ENCODE measurements around the gene SPAG5.
A peak's percentile ranks its signal among the peaks of the same experiment; 100 is the strongest.
"Not testable (repeated sequence)": the region's sequence is repeated elsewhere in the genome, so short reads cannot be mapped to it uniquely, and the experiment has no call there.

SPAG5 gene

DNA sequence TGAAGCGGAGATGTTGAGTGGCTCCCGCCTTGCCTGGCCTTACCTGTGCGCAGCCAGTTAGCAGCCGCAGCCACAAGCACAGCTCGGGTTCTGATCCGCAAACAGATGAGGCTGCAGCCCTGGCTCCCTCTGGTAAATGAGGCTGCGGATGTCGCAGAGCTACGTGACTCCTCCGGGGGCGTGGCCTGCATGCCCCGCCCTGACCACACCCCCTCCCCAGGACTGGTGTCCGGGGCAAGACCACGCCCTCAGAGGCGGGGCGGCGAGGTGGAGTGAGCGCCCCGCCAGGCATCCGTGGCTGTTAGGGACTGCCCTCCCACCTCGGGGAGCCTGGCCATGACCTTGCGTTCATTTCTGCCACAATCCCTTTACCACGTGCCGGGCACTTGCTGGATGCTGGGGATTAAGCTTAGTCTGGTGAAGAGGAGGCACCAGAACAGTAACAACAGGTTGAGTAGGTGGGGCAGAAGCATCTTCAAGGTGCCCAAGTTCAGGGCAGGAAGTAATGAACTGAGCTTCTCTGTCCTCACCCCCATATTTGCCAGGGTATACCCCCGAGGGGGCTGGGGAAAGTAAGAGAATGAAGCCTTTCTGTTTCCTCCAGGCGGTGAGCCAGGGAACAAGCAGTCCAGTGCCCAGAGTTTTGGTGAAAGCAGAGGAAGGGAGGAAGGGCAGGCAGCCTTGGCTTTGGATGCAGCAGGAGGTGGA is 21.9 kb downstream of the SPAG5 start, which contains the start of gene ALDOC:
Gene ALDOC (minus strand): TSS at position 138 of the 708 bp plus-strand sequence. CDS start 1,363 bp downstream, outside the sequence.
- DNase-seq (ENCODE audit: low read depth), result peak; percentile 91
- H3K4me3 ChIP-seq (ENCODE audit: low read depth, low read length), result peak within 1 kb of the TSS; percentile 53
- TF ChIP-seq, protein P1, sequence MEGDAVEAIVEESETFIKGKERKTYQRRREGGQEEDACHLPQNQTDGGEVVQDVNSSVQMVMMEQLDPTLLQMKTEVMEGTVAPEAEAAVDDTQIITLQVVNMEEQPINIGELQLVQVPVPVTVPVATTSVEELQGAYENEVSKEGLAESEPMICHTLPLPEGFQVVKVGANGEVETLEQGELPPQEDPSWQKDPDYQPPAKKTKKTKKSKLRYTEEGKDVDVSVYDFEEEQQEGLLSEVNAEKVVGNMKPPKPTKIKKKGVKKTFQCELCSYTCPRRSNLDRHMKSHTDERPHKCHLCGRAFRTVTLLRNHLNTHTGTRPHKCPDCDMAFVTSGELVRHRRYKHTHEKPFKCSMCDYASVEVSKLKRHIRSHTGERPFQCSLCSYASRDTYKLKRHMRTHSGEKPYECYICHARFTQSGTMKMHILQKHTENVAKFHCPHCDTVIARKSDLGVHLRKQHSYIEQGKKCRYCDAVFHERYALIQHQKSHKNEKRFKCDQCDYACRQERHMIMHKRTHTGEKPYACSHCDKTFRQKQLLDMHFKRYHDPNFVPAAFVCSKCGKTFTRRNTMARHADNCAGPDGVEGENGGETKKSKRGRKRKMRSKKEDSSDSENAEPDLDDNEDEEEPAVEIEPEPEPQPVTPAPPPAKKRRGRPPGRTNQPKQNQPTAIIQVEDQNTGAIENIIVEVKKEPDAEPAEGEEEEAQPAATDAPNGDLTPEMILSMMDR (IDR thresholded peaks at IDR 0.05; ENCODE audit: low read depth, low read length, missing control alignments), result no peak

DNA sequence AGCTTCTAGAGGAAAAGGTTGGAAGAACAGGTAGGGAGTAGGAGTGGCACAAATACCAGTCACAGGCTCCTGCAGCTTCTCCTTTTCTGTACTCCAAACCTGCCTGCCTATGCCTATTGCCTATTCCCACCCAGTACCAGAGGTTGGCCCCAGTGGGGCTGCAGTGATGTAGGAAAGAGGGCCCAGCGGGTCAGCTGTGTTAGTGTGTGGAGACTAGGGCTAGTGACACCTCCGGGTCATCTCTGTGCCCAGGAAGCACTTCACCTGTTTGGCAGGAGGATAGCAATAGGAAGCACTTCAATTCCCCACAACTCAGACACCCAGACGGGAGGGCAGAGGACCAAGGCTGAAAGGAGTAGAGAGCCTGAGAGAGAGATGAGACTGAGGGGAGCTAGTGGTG is 22.8 kb downstream of the SPAG5 start:
- not testable (repeated sequence) for DNase-seq (ENCODE audit: low read depth)
- peak overlapping the region; percentile 53 for H3K4me3 ChIP-seq (ENCODE audit: low read depth, low read length)

DNA sequence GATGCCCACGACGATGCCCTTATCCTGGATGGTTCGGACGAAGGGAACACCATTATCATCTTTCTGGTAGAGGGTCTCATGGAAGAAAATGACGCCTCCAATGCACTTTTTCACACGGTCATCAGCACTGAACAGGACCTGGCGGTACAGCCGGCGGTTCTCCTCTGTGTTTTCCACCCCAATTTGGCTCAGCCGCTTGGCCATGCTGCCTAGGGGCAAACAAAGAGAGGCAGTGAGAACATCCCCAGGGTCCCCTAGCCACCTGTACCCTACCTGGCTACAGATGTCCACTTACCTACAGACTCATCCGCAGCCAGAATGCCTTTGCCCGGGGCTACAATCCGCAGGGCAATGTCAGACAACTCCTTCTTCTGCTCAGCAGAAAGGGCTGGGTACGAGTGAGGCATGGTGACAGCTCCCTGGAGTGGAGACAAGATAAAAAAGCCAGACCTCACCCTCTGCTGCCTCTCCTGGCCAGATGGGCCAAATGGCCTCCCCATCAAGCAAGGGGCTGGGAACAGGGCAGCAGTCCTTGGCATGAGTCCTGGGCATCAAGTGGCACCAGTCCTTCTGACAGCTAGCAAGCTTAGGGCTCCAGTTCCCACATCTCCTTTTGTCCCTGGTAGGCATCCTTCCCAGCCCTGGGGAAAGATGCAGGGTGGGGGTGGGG is 23.6 kb downstream of the SPAG5 start:
- DNase-seq (ENCODE audit: low read depth), result no peak
- peak overlapping the region; percentile 53; the same call in 1 of the 2 replicates for H3K4me3 ChIP-seq (ENCODE audit: low read depth, low read length)
- TF ChIP-seq, protein P1 (IDR thresholded peaks at IDR 0.05; ENCODE audit: low read depth, low read length, missing control alignments), result peak; percentile 46

DNA sequence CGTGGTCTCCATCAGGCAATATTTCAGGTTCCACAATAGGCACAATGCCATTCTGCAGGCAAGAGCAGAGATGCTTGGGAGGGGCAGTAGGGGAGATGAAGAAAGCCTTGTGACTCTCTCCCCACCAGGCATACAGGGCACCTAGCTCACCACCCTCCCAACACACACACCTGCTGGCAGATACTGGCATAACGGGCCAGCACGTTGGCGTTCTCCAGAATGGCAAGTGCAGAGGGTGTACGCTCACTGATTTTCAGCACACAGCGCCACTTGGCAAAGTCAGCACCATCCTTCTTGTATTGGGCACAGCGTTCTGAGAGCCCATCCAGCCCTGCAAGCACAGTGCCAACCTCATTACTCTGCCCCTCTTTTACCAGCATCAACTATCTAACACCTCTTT is 24.3 kb downstream of the SPAG5 start:
- DNase-seq (ENCODE audit: low read depth), result no peak
- H3K4me3 ChIP-seq (ENCODE audit: low read depth, low read length), result no peak overlapping the region
- TF ChIP-seq, protein P1 (IDR thresholded peaks at IDR 0.05; ENCODE audit: low read depth, low read length, missing control alignments), result peak; percentile 22

DNA sequence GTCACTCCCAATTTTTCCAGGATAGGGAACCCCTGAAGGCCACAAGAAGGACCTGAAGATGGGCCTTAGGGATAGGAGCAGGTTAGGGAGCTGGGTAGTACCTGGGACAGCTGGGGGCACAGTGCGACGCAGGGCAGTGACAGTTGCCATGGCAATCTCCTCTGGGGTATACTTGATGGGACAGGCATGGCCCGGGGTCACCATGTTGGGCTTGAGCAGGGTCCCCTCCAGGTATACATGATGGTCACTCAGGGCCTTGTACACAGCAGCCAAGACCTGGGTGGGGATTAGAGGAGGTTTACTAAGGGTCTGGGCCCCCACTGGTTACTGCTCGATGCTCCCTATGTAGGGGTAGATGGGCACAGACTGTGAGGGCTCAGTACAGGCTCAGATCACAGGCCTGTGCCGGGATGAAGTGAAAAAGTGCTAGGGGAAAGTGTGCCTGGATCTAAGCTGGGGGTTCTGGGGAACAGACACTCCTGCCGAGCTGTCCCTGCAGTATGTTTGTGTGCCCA is 24.8 kb downstream of the SPAG5 start:
- no peak for DNase-seq (ENCODE audit: low read depth)
- TF ChIP-seq, protein P1 (IDR thresholded peaks at IDR 0.05; ENCODE audit: low read depth, low read length, missing control alignments), result no peak

DNA sequence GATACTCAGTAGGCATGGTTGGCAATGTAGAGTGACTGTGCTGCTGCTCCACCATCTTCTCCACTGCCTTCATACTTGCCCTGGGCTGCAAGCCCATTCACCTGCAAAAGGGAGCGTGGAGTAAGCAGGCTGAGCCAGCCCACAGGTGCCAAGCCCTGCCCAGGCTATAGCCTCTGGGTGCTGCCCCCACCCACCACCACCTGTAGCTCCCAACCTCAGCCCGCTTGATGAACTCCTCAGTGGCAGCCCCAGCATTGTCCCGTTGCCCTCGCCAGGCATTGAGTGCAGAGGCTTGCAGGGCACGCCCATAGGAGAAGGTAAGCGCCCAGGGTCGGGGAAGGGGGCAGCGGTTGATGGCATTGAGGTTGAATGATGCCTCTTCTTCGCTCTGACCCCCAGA is 25.3 kb downstream of the SPAG5 start:
- TF ChIP-seq, protein P1 (IDR thresholded peaks at IDR 0.05; ENCODE audit: low read depth, low read length, missing control alignments), result no peak
- no peak for DNase-seq (ENCODE audit: low read depth)
- H3K4me3 ChIP-seq (ENCODE audit: low read depth, low read length), result no peak overlapping the region

More for the DNA sequence above, 24.8 kb downstream of the SPAG5 start:
- H3K4me3 ChIP-seq (ENCODE audit: low read depth, low read length), result no peak overlapping the region

DNA sequence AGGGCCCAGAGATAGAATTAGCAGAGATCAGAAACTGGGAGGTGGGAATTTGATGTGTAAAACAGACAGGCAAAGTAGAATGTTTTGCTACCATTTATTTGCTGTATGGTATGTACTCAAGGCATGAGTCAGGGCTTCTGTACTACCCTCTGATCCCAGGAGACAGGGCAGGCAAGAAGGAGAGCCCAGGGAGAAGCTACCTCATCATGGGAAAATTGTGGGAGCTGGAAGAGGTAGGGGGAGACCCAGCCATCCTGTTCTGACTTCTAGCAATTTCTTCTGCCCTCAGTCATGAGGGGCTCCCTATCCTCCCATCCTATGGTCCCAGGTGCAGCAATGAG is 25.8 kb downstream of the SPAG5 start:
- no peak overlapping the region for H3K4me3 ChIP-seq (ENCODE audit: low read depth, low read length)
- no peak for DNase-seq (ENCODE audit: low read depth)
- TF ChIP-seq, protein P1 (IDR thresholded peaks at IDR 0.05; ENCODE audit: low read depth, low read length, missing control alignments), result no peak
